ENCODE results near the gene SMIM12. TPM values are rescaled to one million over a fixed set of nuclear protein-coding genes. Genes with fewer than 3 reads are reported as not detected.
A peak's percentile ranks its signal among the peaks of the same experiment; 100 is the strongest.

Gene SMIM12, protein sequence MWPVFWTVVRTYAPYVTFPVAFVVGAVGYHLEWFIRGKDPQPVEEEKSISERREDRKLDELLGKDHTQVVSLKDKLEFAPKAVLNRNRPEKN
- 49.2 and 71.1 TPM in 2 replicates for total RNA-seq

DNA sequence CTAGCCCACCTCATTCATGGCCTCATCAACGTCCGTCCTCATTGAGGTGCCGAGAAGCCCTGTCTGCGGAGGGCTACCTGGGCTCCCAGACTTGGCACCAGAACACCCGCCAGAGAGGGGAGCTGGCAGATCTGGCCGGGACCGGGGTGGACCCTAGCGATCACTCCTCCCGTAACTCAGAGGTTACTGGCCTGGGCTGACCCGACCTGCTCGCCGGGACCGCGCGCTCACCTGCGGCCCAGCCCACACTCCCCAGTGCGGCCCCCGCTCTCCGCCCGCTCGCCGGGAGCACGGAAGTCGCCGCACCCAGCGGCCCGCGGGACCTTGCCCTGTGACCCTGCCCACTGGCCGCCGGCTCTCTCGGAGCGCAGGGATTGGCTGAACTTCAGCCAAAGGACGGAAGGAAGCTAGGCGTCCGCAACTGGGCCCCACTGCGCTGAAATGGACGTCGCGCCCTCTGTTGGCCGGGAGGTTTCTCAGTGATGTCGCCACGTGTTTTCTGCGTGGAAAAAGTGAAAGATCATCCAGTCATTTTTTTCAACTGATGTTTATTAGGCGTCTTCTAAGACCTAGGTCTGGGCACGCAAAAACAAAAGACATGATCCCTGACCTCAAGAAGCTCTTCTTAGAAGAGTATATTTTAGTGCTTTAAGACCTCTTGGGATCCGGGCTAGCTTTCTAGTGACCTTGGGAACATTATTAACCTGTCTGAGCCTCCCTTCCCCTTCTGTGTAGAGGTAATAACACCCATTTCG is at the start of gene SMIM12:
Gene SMIM12 (minus strand): TSS at position 304 of the 755 bp plus-strand sequence. CDS start 3,772 bp downstream, outside the sequence.
- peak; percentile 96 for DNase-seq

DNA sequence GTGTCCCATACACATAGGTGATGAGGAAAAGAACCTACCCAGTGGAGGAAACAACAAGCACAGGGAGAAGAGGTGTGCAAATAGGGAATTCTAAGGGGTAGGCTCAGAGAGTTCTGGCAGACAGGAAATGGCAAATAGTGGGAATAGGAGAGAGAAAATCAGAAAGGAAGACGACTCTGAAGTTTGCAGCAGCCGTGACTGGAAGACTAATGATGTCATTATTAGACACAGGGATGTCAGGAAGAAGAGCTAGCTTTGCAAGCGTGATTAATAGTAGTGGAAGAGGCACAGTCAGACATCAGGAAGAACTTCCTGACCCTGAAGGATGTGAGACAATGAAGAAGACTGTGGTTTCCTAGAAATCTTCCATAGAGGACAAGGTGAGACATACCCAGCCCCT is 48.8 kb upstream of the SMIM12 start:
- no peak for DNase-seq

DNA sequence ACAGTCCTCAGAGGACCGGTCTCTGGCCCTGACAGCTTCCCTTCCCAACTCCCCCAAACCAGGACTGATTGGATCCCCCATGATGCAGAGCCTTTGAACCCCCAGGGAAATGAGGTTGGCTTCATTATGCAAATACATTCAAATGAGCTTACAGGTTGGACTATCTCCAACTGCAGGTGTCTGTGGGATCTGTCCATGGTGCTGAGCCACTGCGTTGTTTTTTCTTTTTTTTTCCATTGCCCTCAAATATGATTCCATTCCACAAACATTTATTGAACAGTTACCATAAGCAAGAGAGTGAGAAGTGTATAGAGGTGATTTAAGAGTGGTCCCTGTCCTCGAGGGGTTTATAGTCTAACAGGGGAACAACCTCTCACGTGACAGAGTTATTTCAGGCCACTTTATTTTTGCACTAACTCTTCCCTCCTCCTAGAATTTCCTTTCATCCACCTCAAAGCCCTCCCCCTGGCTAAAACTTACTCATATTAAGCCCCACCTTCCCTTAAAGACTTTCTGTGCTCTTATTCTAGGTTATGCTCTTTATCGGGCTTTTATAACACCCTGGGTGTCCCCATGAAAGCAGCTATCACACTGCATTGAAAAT is 48.0 kb upstream of the SMIM12 start:
- DNase-seq = peak; percentile 20

DNA sequence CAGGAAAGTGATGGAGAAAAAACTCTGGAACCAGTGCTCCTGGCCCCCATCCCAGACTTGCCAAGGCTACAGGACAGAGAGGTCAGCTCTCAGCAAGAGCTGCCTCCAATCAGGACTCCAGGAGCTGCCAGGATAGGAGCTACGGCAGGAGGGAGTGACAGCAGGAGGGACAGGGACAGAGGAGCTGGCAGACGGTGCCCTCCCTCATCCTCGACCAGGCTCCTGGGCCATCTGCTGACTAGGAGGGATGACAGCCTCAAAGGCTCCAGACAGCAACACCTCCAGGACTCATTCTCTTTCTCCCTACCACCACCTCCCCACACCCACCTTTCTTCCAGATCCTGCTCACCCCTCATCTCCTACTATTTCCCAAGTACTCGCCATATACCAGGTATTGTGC is 47.2 kb upstream of the SMIM12 start:
- no peak for DNase-seq

DNA sequence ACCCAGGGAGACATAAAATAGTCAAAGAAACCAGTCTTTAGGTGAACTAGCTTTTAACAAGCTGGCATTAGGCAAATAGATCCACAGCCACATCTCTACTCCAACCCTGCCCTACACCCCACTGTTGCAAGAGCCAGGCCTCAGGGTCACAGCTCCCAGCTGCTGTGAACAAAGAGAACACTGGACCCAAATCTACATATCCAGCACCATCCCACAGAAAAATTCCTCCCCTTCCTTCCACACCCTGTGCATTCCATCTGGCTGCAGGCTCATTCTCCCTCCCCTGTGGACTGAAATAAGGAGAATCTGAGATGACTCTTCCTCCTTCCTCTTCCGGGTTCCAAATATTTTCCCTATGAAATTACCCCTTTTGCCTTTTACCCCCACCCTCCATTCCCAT is 46.7 kb upstream of the SMIM12 start:
- DNase-seq = no peak

DNA sequence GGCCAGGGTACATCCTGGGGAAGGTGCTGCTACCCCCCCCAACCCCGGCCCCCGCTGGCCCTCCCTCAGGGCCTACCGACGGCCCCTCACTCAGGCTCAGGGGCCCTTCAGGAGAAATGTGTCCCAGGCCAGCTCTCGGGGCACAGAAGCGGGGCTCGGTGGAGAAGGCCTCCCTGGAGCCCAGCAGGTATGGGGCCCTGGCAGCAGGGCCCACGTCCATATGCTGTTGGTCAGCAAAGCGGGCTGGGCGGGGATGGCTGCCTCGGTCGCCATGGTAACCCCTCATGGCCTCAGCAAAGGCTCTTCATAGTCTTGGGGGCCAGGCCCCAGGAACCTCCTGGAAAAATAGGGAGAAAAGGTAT is 45.5 kb upstream of the SMIM12 start:
- no peak for DNase-seq

DNA sequence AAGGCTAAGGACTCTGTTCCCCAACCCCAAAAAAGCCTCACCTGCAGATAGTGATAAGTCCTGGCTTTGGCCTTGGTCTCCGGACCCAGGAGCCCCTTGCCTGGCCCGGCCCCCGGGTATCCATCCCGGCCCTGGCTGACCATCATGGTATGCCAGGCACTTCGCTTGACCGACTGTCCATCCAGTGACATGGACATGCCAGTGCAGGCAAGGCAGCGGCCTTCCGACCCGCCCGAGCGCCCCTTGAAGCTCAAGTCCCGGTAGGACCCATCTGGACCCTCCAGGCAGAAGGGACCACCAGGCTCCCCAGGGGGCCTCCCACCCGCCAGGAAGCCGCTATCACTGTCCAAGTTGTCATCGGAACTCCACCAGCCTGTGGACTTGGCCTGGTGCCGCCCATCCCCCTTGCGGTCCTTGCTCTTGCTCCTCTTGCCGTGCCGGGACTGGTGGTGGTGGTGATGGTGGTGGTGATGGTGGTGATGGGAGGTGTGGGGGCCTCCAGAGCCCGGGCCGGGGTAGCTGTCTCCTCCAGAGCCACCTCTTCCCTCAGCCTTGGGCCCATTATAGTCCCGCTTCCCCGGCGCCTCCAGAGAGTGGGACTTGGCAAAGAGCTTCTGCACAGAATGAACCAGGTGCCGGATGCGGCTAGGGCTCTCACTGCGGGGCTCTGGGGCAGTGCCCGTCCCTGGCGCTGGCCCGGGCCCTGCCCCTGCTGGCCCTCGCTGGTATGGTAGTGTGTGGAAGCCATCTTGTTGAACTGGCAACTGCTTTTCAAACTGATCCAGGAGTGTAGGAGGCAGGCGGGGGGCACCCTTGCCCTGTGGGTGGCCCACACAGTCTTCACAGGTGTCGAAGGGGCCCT is 44.9 kb upstream of the SMIM12 start:
- DNase-seq = no peak

DNA sequence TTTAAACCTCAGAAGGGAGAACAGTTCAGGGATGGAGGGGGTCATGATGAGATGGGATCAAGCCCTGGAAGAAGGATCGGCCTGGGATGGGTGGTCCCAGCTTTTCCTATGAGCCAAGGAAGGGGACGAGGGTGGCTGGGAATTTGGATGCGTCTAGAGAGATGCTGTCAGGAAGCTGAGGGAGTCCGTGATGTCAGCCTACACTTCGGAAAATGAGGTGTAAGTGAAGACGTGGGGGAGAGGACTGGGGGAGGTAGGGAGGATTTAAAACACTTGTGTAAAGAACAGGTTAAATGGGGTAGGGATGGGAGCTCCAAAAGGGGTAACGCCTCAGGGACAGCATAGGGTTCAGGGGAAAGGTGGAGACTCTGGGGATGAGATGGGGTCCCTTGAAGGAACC is 42.4 kb upstream of the SMIM12 start:
- no peak for DNase-seq

DNA sequence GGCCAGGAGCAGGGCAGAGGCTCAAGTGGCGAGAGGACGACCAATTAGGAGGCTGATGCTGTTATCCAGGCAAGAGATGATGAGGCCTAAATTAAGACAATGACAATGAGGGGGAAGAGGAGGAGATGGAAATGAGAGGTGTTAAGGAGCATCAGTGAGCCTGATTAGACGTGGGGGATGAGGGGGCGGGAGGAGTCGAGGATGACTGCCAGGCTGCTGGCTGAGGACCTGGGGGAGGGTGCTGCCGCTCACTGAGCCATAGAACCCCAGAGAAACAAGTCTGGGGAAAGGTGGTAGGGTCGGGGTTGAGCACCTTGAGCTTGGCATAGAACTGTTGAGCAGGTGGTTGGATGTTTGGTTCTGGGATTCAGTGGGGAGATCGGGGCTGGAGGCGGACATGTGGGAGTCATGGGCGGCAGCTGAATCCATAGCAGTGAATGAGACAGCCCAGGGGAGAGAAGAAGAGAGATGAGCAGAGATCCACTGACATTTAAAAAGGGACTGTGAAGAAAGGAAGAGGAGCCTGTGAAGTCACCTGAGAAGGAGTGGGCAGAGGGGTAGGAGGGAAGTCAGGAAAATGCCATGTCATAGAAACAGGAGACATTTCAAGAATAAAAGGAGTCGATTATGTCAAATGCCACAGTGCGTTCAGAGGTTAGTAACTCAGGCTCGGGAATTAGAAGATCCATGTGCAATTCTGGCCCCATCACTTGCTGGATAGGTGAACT is 41.4 kb upstream of the SMIM12 start:
- no peak for DNase-seq

DNA sequence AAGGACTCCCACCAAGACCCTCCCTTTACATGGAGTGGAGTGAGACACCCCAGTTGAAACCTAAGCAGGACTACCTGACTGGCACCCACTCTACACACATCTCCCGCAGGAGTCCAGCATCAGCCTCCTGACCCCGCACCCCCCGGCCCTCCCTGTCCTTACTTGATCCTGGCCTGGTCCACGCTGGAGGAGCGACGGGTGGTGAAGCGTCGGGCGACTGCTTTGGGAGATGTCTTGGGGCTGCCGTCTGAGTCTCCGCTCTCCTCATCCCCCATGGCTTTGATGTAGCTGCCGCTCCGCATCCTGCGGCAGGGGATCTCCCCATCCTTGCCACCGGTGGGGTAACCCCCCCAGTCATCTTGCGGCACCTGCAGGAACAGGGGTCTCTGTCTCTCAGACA is 40.4 kb upstream of the SMIM12 start:
- DNase-seq = no peak

DNA sequence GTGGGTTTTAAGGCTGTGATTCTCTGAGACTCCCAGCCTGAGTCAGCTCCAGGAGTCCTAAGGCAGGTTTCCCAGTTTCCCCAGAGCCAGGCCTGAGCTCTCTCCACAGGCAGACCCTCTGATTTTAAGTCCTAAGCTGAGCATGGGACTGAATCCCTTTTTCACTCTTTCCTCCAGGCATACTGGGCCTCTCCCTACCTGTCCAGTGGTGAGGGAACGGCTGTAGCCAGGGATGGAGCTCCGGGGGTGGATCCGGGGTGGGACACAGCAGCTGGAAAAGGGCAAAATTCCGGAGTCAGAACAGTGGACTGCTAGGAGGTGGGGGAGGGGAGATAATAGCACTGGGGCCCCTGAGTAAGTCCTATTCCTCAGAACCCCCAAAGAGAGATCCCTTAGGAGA is 39.9 kb upstream of the SMIM12 start:
- no peak for DNase-seq

DNA sequence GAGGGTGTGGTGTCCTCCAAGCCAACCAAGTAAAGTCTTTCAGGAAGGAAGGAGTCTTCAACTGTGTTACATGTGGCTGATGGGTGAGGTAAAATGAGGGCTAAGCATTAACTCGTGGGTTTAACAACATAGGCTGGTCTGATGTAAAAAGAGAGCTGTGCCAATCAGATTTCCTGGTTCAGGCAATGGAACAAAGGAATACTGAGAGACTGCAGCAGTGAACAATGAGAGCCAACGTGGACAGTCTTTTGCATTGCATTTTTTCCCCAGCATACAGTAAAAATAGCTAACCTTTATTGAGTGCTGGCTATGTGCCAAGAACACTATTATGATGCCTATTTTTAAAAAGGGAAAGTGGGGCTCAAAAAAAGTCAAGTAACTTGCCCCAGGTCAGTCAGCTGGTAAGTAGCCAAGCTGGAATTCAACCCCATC is 38.8 kb upstream of the SMIM12 start:
- DNase-seq = peak; percentile 44

DNA sequence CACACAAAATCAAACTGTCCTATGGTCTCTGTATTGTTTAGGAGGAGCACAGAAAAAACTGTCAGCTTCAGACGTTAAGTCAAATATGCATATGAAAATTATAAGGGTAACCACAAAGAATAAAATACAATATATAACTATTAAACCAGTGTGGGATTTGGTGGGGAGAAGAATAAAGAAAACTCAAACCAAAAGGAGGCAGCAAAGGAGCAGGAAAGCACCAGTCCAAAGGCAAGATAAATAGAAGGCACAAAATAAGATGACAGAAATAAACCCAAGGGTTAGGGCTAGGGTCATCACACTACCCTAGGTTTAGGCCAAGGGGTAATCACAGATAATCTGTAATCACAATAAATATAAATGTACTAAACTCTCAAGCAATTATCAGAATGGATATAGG is 37.1 kb upstream of the SMIM12 start:
- no peak for DNase-seq

DNA sequence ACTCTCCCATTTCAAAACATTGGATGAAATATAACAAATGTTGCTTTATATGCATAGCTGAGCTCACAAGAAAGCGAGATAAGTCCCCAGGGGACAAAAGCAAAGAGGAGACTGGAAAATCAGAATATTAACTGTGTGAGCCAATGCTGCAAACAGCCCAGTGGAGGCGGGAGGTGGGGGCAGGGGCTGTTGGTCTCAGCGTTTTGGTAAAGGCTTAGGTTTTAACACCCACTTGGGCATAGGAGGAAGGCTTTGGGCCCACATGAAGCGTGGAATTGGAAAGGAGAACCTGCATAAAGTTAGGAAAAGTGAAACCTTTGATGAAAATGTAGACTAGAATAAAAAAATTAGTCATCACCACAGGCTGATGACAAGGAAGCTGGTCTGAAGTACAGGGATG is 30.2 kb upstream of the SMIM12 start:
- no peak for DNase-seq

DNA sequence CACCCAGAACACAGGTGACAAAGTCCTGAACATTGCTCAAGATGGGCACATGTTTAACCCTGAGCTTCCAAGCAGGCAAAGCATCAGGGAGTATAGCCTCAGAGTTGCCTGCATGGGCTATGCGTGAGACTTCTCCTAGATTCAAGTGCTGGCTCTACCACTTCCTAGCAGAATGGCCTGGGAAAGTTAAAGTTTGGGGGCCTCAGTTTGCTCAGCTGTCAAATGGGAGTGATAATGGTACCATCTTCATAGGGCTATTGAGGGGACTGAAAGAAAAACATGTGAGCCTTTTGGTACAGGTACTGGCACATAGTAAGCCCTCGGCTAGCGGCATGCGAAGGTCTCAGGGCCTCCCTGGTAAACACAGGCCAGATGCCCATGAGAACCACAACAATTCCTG is 28.0 kb upstream of the SMIM12 start:
- DNase-seq = no peak

DNA sequence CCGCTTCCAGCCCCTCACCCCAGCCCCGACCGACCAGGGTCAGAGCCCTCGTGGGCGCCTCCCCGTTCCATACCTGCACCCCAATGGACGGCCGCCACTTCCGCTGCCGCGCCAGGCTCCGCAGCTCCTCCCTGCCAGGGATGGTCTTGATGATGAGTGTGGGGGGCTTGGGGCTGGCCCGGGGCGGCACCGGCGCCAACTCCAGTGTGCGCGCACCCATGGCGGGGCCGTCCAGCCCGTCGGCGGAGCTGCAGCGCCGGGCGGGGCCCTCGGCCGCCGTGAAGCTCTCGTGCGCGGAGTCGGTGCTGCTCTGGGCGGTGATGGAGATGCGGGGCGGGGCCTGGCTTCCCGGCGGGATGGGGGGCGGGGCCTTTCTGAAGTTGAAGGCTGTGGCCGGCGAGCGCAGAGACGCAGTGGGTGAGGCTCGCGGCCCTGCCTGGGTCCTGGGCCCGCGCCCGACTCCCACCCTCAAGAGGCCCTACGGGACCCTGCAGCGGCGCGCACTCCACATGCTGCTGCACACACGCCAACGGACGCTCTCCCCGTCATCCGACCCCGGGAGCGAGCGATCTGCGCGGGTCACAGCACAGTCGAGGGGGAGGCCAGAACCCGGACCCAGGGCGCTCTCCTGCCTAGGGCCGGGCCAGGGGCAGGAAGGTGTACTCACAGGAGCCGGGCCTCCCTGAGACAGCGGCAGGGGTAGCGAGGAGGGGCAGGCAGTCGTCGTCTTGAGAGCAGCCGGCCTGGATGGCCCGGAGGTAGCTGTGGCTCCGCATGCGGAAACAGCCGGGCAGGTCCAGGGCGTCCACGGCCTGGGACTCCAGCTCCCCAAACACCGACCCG is 26.1 kb upstream of the SMIM12 start:
- DNase-seq = peak; percentile 27

DNA sequence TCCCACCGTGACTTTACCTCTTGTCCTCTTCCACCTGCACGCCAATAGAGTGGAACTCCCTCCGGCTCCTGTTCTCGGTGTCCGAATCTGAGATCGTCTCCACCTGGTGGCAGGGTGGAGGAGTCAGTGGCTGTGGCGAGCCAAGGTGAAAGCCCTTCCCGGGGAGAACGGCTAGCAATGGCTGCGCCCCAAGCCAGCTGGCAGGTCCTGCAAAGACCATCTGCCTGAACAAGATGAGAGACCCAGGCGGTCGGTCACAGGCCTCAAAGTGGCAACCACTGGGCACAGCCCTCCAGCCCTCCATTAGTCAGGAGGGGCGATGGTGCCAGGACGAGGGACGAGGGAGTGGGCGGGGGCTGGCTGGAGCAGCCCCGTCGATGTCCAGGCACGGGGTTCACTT is 25.4 kb upstream of the SMIM12 start:
- no peak for DNase-seq

DNA sequence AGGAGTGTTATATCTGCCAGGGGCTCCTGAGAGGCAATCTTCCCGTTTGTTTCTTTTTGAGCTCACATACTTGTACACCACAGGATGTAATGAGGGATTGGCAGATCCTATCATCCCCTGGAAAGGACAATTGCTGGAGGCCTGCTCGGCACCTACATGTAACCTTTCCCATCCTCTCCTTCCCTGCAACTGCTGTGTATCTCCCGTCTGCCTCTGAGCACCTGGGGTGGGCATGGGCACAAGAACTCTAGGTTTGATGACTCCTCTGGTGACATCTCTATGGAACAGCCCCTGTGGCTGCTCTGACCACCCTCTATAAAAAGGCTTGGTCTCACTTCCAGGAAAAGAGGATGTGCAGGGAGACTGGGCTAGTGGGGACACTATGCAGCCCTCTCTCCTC is 25.0 kb upstream of the SMIM12 start:
- DNase-seq = no peak

DNA sequence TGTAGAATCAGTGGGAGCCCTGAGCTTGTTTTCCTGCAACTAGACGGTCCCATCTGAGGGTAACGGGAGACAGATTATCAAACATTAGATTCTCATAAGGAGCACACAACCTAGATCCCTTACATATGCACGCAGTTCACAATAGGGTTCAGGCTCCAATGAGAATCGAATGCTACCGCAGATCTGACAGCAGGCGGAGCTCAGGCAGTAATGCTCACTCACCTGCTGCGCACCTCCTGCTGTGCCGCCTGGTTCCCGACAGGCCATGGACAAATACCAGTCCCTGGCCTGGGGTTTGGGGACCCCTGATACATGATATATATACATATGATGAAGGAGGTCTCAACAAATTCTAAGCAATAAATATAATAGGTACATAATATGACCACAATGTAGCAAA is 19.7 kb upstream of the SMIM12 start:
- no peak for DNase-seq

DNA sequence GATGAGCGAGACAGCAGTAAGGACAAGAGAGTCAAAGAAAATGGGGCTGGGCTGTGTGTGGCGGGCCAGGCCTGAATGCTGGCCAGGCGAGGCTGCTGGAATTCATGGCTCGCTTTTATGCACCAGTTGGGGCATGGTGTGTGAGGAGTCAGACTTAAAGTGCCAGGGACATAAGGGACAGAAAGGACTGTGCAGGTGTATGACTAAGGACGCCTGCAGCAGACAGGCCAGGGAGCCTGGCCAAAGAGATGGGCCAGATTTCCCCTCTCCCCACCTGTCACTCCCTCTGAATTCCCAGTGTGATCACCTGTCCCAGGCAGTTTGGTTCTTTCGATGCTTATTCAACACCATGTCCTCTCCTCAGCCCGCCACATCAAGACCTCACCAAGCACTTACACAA is 16.9 kb upstream of the SMIM12 start:
- DNase-seq = no peak

DNA sequence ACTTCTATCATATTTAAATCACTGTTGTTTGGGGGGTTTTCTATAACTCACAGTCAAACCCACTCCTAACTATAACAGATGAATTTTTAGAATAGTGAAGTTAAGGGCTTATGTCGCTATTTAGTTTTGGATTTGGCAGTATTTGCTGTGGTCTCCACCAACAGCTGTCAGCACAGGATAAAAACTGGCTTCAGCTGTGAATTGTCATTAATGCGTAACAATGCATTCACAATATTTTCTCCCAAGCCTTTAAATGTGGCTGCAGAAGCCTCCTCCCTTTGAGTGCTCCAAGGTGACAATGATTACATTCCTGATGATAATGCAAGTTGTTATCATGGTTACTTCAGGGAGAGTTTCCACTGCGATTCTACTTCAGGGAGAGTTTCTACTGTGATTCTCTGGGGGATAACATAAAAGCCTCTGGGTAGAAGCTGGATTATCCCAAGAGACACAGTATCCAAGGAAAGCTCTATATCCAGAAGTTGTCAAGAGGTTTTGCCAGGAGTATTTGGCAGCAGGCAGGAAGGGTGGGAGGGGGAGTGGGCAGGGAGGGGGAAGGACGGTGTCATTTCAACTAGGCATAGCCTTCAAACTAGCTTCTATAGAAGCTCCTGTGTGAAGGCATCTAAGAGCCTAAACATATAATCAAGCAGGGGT is 14.9 kb upstream of the SMIM12 start:
- no peak for DNase-seq

Data from dermis blood vessel endothelial cell (primary cell).